HepG2 (cell line): ENCODE results near the gene C11orf68. TPM values are rescaled to one million over a fixed set of nuclear protein-coding genes. Genes with fewer than 3 reads are reported as not detected.

Source experiments
- AHR ChIP-seq: IDR thresholded peaks from 2 replicates; pipeline ENCODE4 v1.6.1; 2018; ENCODE audit warnings: missing genetic modification reagents, missing compliant biosample characterization
- ATF1 ChIP-seq: IDR thresholded peaks from 2 replicates; pipeline ENCODE4 v1.6.1; 2016; ENCODE audit warnings: mild to moderate bottlenecking, control low read depth
- DR1 ChIP-seq: sonication (generic); formaldehyde crosslinking; IDR thresholded peaks from 2 replicates; pipeline ENCODE4 v1.8.0; 2021; ENCODE audit warnings: mild to moderate bottlenecking, missing genetic modification reagents, inconsistent platforms
- FOSL1 ChIP-seq: sonication (generic); formaldehyde crosslinking; IDR thresholded peaks from 2 replicates; pipeline ENCODE4 v1.9.0; 2021; ENCODE audit warnings: missing genetic modification reagents, borderline replicate concordance
- GABPA ChIP-seq, 2 experiments: IDR thresholded peaks; 2 replicates each; pipeline ENCODE4 v1.6.1; 2011 to 2016; ENCODE audit warnings: low read depth in 2 of 2, low read length in 1 of 2, missing biosample characterization in 1 of 2, missing genetic modification characterization in 1 of 2
- MBNL3 ChIP-seq: fragments of 250-450 bp; sonication (Bioruptor Pico); conservative IDR thresholded peaks from 2 replicates; pipeline ENCODE4 v1.8.0; 2022; ENCODE audit warnings: mild to moderate bottlenecking, inconsistent platforms
- RBM22 ChIP-seq: fragments of 200-400 bp; formaldehyde crosslinking; optimal IDR thresholded peaks from 2 replicates; pipeline ENCODE3; 2017; ENCODE audit warnings: mild to moderate bottlenecking, low read length, moderate library complexity
- RFXANK ChIP-seq: IDR thresholded peaks from 2 replicates; pipeline ENCODE4 v1.6.1; 2016
- ZBED4 ChIP-seq: sonication (generic); formaldehyde crosslinking; IDR thresholded peaks from 2 replicates; pipeline ENCODE4 v1.4.0; 2020; ENCODE audit warnings: missing genetic modification reagents, borderline replicate concordance
- ZBTB21 ChIP-seq: sonication (generic); formaldehyde crosslinking; IDR thresholded peaks from 2 replicates; pipeline ENCODE4 v1.4.0; 2020; ENCODE audit warnings: missing genetic modification reagents
- ZNF17 ChIP-seq: sonication (generic); formaldehyde crosslinking; IDR thresholded peaks from 2 replicates; pipeline ENCODE4 v1.5.0; 2020; ENCODE audit warnings: mild to moderate bottlenecking, missing genetic modification reagents
- ZNF3 ChIP-seq: IDR thresholded peaks from 2 replicates; pipeline ENCODE4 v1.7.0; 2017; ENCODE audit warnings: inconsistent platforms
- ZNF430 ChIP-seq: sonication (generic); formaldehyde crosslinking; IDR thresholded peaks from 2 replicates; pipeline ENCODE4 v1.9.0; 2021; ENCODE audit warnings: mild to moderate bottlenecking, missing genetic modification reagents
- ZNF512 ChIP-seq: sonication (generic); formaldehyde crosslinking; IDR thresholded peaks from 2 replicates; pipeline ENCODE4 v1.4.0; 2020; ENCODE audit warnings: mild to moderate bottlenecking, missing genetic modification reagents
- ZNF614 ChIP-seq: IDR thresholded peaks from 2 replicates; pipeline ENCODE4 v1.6.1; 2018; ENCODE audit warnings: missing biosample characterization, missing genetic modification reagents, inconsistent platforms, borderline replicate concordance
- ZNF709 ChIP-seq: sonication (generic); formaldehyde crosslinking; IDR thresholded peaks from 2 replicates; pipeline ENCODE4 v1.5.0; 2020; ENCODE audit warnings: mild to moderate bottlenecking, missing genetic modification reagents
- ZNF775 ChIP-seq: sonication (generic); formaldehyde crosslinking; IDR thresholded peaks from 2 replicates; pipeline ENCODE4 v1.4.0; 2020; ENCODE audit warnings: missing genetic modification reagents, mild to moderate bottlenecking, moderate library complexity, borderline replicate concordance
- ZNF776 ChIP-seq: sonication (generic); formaldehyde crosslinking; IDR thresholded peaks from 2 replicates; pipeline ENCODE4 v1.4.0; 2020; ENCODE audit warnings: mild to moderate bottlenecking, missing genetic modification reagents
- polyA plus RNA-seq, 8 experiments: library from polyadenylated mRNA; depleted of rRNA in 3 of 8; stranded (reverse) in 7 of 8; unstranded in 1 of 8; fragments of >200 nt; fragmentation: Illumina TruSeq in 4 of 8; extraction: Trizol in 4 of 8; gene quantifications; 2 replicates each; pipeline versions ENCODE4 v1.2.1 to v1.2.3, GENCODE V29; 2011 to 2016; ENCODE audit warnings: low read depth in 4 of 8, missing spikeins in 1 of 8, mixed read lengths in 1 of 8; ENCODE audit not compliant: insufficient read depth in 1 of 8
- total RNA-seq, 5 experiments: library from RNA; depleted of rRNA; stranded (reverse); fragments of >200 nt; fragmentation: Illumina TruSeq; extraction: Trizol; gene quantifications; 2 replicates each; pipeline ENCODE4 v1.2.3, GENCODE V29; 2016; ENCODE audit warnings: low read depth in 1 of 5
- TF ChIP-seq, protein P1 (sequence below): conservative IDR thresholded peaks from 2 replicates; pipeline ENCODE4 v1.6.1; 2018; ENCODE audit warnings: missing genetic modification reagents
- TF ChIP-seq, protein P2 (sequence below): sonication (generic); formaldehyde crosslinking; IDR thresholded peaks from 2 replicates; pipeline ENCODE4 v1.4.0; 2020; ENCODE audit warnings: missing genetic modification reagents, mild to moderate bottlenecking, borderline replicate concordance

Gene C11orf68
- total and polyA plus RNA-seq, 2 of the 13 experiments (the other 11 are each of a cell fraction or from before 2014, with no cell fraction given): 8.4 to 28.3 TPM

DNA sequence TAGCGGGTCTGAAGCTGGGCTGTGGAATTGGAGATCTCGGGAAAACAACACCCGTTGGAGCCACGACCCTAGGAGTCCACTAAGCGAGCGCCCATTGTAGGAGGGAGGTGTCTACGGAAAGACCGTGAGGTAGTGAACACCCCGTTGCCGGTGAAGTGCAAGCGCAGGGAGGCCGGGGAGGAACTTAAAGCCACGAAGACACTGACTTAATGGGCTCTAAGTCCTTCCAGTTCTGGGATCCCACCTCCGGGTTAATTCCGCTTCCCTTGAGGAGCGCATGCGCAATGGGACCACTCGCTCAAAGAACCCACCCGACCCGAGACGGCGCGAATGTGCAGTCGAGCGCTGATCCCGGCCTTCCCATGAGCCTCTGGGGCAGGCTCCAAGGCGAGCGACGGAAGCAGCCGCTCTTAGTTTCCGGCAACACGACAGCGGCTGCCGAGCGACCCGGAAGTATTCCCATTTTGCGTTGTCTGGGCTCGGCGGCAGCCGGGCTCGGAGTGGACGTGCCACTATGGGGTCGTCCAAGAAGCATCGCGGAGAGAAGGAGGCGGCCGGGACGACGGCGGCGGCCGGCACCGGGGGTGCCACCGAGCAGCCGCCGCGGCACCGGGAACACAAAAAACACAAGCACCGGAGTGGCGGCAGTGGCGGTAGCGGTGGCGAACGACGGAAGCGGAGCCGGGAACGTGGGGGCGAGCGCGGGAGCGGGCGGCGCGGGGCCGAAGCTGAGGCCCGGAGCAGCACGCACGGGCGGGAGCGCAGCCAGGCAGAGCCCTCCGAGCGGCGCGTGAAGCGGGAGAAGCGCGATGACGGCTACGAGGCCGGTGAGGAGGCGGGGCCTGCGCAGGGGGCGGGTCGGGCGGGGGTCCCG lies 42.6 kb upstream of the C11orf68 start, which contains the start of gene SART1 (continued):
- TF ChIP-seq DR1 (CRISPR knock-in tag): peak; percentile 84
- 0 out of 2 replicates have a peak, but pooled peaks have one; percentile 44 for TF ChIP-seq ZNF709 (CRISPR knock-in tag)
- TF ChIP-seq, protein P1, sequence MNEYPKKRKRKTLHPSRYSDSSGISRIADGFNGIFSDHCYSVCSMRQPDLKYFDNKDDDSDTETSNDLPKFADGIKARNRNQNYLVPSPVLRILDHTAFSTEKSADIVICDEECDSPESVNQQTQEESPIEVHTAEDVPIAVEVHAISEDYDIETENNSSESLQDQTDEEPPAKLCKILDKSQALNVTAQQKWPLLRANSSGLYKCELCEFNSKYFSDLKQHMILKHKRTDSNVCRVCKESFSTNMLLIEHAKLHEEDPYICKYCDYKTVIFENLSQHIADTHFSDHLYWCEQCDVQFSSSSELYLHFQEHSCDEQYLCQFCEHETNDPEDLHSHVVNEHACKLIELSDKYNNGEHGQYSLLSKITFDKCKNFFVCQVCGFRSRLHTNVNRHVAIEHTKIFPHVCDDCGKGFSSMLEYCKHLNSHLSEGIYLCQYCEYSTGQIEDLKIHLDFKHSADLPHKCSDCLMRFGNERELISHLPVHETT: peak; percentile 98
- peak; percentile 44; the same call in 1 of the 2 replicates for TF ChIP-seq ATF1 (CRISPR knock-in tag)
- no peak for TF ChIP-seq MBNL3 (CRISPR knock-in tag)
- TF ChIP-seq ZNF512: no peak
- TF ChIP-seq ZBTB21 (CRISPR knock-in tag): no peak
- peak; percentile 85 for TF ChIP-seq ZNF776
- no peak for TF ChIP-seq ZNF775 (CRISPR knock-in tag)
- TF ChIP-seq RBM22: no peak
- no peak for TF ChIP-seq AHR (CRISPR knock-in tag)
- TF ChIP-seq, protein P2, sequence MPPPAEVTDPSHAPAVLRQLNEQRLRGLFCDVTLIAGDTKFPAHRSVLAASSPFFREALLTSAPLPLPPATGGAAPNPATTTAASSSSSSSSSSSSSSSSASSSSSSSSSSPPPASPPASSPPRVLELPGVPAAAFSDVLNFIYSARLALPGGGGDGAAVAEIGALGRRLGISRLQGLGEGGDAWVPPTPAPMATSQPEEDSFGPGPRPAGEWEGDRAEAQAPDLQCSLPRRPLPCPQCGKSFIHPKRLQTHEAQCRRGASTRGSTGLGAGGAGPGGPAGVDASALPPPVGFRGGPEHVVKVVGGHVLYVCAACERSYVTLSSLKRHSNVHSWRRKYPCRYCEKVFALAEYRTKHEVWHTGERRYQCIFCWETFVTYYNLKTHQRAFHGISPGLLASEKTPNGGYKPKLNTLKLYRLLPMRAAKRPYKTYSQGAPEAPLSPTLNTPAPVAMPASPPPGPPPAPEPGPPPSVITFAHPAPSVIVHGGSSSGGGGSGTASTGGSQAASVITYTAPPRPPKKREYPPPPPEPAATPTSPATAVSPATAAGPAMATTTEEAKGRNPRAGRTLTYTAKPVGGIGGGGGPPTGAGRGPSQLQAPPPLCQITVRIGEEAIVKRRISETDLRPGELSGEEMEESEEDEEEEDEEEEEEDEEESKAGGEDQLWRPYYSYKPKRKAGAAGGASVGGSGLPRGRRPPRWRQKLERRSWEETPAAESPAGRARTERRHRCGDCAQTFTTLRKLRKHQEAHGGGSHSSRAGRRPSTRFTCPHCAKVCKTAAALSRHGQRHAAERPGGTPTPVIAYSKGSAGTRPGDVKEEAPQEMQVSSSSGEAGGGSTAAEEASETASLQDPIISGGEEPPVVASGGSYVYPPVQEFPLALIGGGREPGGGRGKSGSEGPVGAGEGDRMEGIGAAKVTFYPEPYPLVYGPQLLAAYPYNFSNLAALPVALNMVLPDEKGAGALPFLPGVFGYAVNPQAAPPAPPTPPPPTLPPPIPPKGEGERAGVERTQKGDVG (CRISPR knock-in tag): no peak
- TF ChIP-seq RFXANK (CRISPR knock-in tag): no peak
- TF ChIP-seq GABPA (IDR thresholded peaks at IDR 0.05; ENCODE audit: low read depth, low read length): peak; percentile 96
- TF ChIP-seq GABPA (CRISPR knock-in tag; IDR thresholded peaks at IDR 0.05; ENCODE audit: low read depth): peak; percentile 97
- no peak for TF ChIP-seq ZNF17 (CRISPR knock-in tag)
- TF ChIP-seq ZNF614 (CRISPR knock-in tag): no peak
- TF ChIP-seq ZBED4 (CRISPR knock-in tag): peak; percentile 64
- TF ChIP-seq ZNF3 (CRISPR knock-in tag): peak; percentile 31; the same call in 1 of the 2 replicates
- no peak for TF ChIP-seq ZNF430 (CRISPR knock-in tag)
- no peak for TF ChIP-seq FOSL1 (CRISPR knock-in tag)
